ENCODE data around the gene SOX12.

Gene SOX12

GRCh38 chr20:325045-325888 lies at the start of gene SOX12:
TSS of gene SOX12 (plus strand) at chr20:325552. CDS start at chr20:325925, 373 bp downstream.
- TF ChIP-seq ZNF274 (IDR thresholded peaks at IDR 0.05; ENCODE audit: low read depth, low read length): no peak
- H3K4me3 ChIP-seq (ENCODE audit: low read length): peak within 1 kb of the TSS; percentile 86

- TF ChIP-seq ZNF274 (IDR thresholded peaks at IDR 0.05; ENCODE audit: low read depth, low read length): no peak
Observed at GRCh38 chr20:275791-276190, 49.6 kb upstream of the SOX12 start.

GRCh38 chr20:276620-277495 lies 48.5 kb upstream of the SOX12 start:
- no peak overlapping the region for H3K4me3 ChIP-seq (ENCODE audit: low read length)

More at GRCh38 chr20:275791-276190, 49.6 kb upstream of the SOX12 start:
- no peak overlapping the region for H3K4me3 ChIP-seq (ENCODE audit: low read length)

GRCh38 chr20:277496-277781 lies 47.9 kb upstream of the SOX12 start:
- no peak for TF ChIP-seq ZNF274 (IDR thresholded peaks at IDR 0.05; ENCODE audit: low read depth, low read length)

More at GRCh38 chr20:276620-277495, 48.5 kb upstream of the SOX12 start:
- TF ChIP-seq ZNF274 (IDR thresholded peaks at IDR 0.05; ENCODE audit: low read depth, low read length): no peak

GRCh38 chr20:278181-278580 lies 47.2 kb upstream of the SOX12 start:
- no peak for TF ChIP-seq ZNF274 (IDR thresholded peaks at IDR 0.05; ENCODE audit: low read depth, low read length)
- H3K4me3 ChIP-seq (ENCODE audit: low read length): no peak overlapping the region

More at GRCh38 chr20:277496-277781, 47.9 kb upstream of the SOX12 start:
- no peak overlapping the region for H3K4me3 ChIP-seq (ENCODE audit: low read length)

GRCh38 chr20:278607-279571 lies 46.5 kb upstream of the SOX12 start:
- H3K4me3 ChIP-seq (ENCODE audit: low read length): no peak overlapping the region

GRCh38 chr20:284172-284571 lies 41.2 kb upstream of the SOX12 start:
- TF ChIP-seq ZNF274 (IDR thresholded peaks at IDR 0.05; ENCODE audit: low read depth, low read length): no peak
- no peak overlapping the region for H3K4me3 ChIP-seq (ENCODE audit: low read length)

More at GRCh38 chr20:278607-279571, 46.5 kb upstream of the SOX12 start:
- TF ChIP-seq ZNF274 (IDR thresholded peaks at IDR 0.05; ENCODE audit: low read depth, low read length): no peak

- no peak for TF ChIP-seq ZNF274 (IDR thresholded peaks at IDR 0.05; ENCODE audit: low read depth, low read length)
- no peak overlapping the region for H3K4me3 ChIP-seq (ENCODE audit: low read length)
Observed at GRCh38 chr20:286508-286907, 38.8 kb upstream of the SOX12 start.

- no peak for TF ChIP-seq ZNF274 (IDR thresholded peaks at IDR 0.05; ENCODE audit: low read depth, low read length)
- peak overlapping the region; percentile 89; the same call in 1 of the 2 replicates for H3K4me3 ChIP-seq (ENCODE audit: low read length)
Observed at GRCh38 chr20:288956-289692, 36.2 kb upstream of the SOX12 start.

GRCh38 chr20:289693-290083 lies 35.7 kb upstream of the SOX12 start:
- peak overlapping the region; percentile 89 for H3K4me3 ChIP-seq (ENCODE audit: low read length)
- TF ChIP-seq ZNF274 (IDR thresholded peaks at IDR 0.05; ENCODE audit: low read depth, low read length): no peak

- peak within 1 kb of the TSS; percentile 89 for H3K4me3 ChIP-seq (ENCODE audit: low read length)
- no peak for TF ChIP-seq ZNF274 (IDR thresholded peaks at IDR 0.05; ENCODE audit: low read depth, low read length)
Observed at GRCh38 chr20:290084-290831, 35.1 kb upstream of the SOX12 start, which contains the start of gene C20orf96. TSS of gene C20orf96 (minus strand) at chr20:290750. CDS start at chr20:290610, 140 bp downstream.

GRCh38 chr20:294602-295001 lies 30.8 kb upstream of the SOX12 start:
- no peak for TF ChIP-seq ZNF274 (IDR thresholded peaks at IDR 0.05; ENCODE audit: low read depth, low read length)
- H3K4me3 ChIP-seq (ENCODE audit: low read length): no peak overlapping the region
